Ovary (tissue), 9 donors: ENCODE measurements around the gene PCTP. TPM values are rescaled to one million over a fixed set of nuclear protein-coding genes. Genes with fewer than 3 reads are reported as not detected.

Experiments used
- DNase-seq, 5 donors: peaks; one replicate each; pipeline ENCODE4 v3.0.0-alpha.2; 2019 to 2020
- H3K27ac ChIP-seq, 2 donors: fragments of 200-600 bp; one replicate each; pipeline versions ENCODE4 v1.5.1 to v1.8.0; 2019 to 2022
- H3K27me3 ChIP-seq: fragments of 200-600 bp; one replicate; pipeline ENCODE4 v1.8.0; 2022
- H3K36me3 ChIP-seq: fragments of 200-600 bp; sonication (generic); one replicate; pipeline ENCODE4 v1.5.1; 2019
- H3K4me1 ChIP-seq: one replicate; pipeline ENCODE4 v1.8.1; 2013; ENCODE audit warnings: mild to moderate bottlenecking, moderate library complexity; ENCODE audit not compliant: insufficient read depth
- H3K4me3 ChIP-seq: fragments of 200-600 bp; sonication (generic); one replicate; pipeline ENCODE4 v1.5.1; 2017
- H3K9me3 ChIP-seq, 2 donors: fragments of 200-600 bp in 1 of 2; sonication (generic) in 1 of 2; one replicate each; pipeline versions ENCODE4 v1.5.1 to v1.8.1; 2013 to 2019; ENCODE audit warnings: mild to moderate bottlenecking in 1 of 2, moderate library complexity in 1 of 2
- CTCF ChIP-seq, 3 donors: fragments of 450-650 bp in 2 of 3; fragments of 200-600 bp in 1 of 3; IDR thresholded peaks; one replicate each; pipeline versions ENCODE4 v1.5.1 to v1.8.0; 2016 to 2022; ENCODE audit warnings: antibody characterized with exemption in 3 of 3, mild to moderate bottlenecking in 1 of 3
- EP300 ChIP-seq: sonication (generic); formaldehyde crosslinking; IDR thresholded peaks from one replicate; pipeline ENCODE4 v1.6.1; 2017; ENCODE audit warnings: antibody characterized with exemption
- POLR2A ChIP-seq: fragments of 450-650 bp; IDR thresholded peaks from one replicate; pipeline ENCODE4 v1.6.1; 2017; ENCODE audit warnings: antibody characterized with exemption, mild to moderate bottlenecking, moderate library complexity
- WGBS, 3 donors: extraction: QIAGEN DNeasy Blood & Tissue Kit in 1 of 3; methylation state at CpG; one replicate each; pipeline versions ENCODE4 v1.1.5 to v1.1.7; 2013 to 2017; 5-methylcytosine and 5-hydroxymethylcytosine counted together
- intact Hi-C, 4 donors: fragments of 100-400 bp; cut with DNase I; formaldehyde crosslinking; loops; one replicate each; pipeline versions ENCODE4 v1.11.0 to v1.15.1; 2022 to 2023
- polyA plus RNA-seq, 2 donors: library from polyadenylated mRNA; stranded (reverse); fragments of 200-250 nt in 1 of 2; fragments of 350-450 nt in 1 of 2; fragmentation: Illumina TruSeq in 1 of 2; extraction: RNeasy Lipid Tissue Mini Kit (QIAGEN cat#74804) in 1 of 2; gene quantifications; one replicate each; pipeline ENCODE4 v1.2.3, GENCODE V29; 2013 to 2014
- total RNA-seq, 7 donors: library from RNA; depleted of rRNA in 2 of 7; stranded (reverse); fragments of >200 nt in 2 of 7; fragmentation: NEBNext Ultra II Directional in 3 of 7; extraction: Animal tissue kit (Norgen Biotek cat#: 25700) in 3 of 7; gene quantifications; one replicate each; pipeline versions ENCODE4 v1.1.0 to v1.2.4, GENCODE V29; 2016 to 2023
- donor health status: DM: no; HTN: no; CAD: no; lungs with moderate emphysema.
- donor health status: DM: no; HTN: no; CAD: no.
- donor health status: Bipolar disorder and iron deficiency.
- donor health status: DM: yes; HTN: yes; CAD: no.
- donor health status: DM: no; HTN: no; CAD: no.
- donor health status: DM: yes; HTN: yes; CAD: no.

PCTP gene
- total and polyA plus RNA-seq, 9 donors: 7.2 to 18.8 (median 11.8) TPM

GRCh38 chr17:55773671-55774070, 22.8 kb downstream of the PCTP start:
- Histone ChIP-seq H3K36me3 (no peaks in the 10 kb centered on the region), H3K4me1 (no peaks in the 10 kb centered on the region), H3K27ac (no peak overlapping the region), H3K27me3 (no peaks in the 10 kb centered on the region), H3K9me3 (no peaks in the 10 kb centered on the region), H3K4me3 (no peak overlapping the region)
- TF ChIP-seq POLR2A (no peak), CTCF (IDR thresholded peaks at IDR 0.05) (no peak), EP300 (no peak)
- WGBS, 3 donors: 86 to 89% (median 88%) methylated on average over 13 of the region's 13 CpGs
- intact Hi-C loops: loop anchor here (5.0 to 10.0 kb wide), 3 partner anchors 129 to 249 kb away; no protein-coding TSS in a partner anchor
- no peak for DNase-seq

- Histone ChIP-seq H3K4me3 (no peak overlapping the region), H3K27me3 (no peaks in the 10 kb centered on the region), H3K36me3 (no peaks in the 10 kb centered on the region), H3K4me1 (no peaks in the 10 kb centered on the region), H3K9me3 (no peaks in the 10 kb centered on the region), H3K27ac (no peak overlapping the region)
- DNase-seq: no peak
- intact Hi-C loops: loop anchor here (5.0 to 10.0 kb wide), 3 partner anchors 130 to 250 kb away; no protein-coding TSS in a partner anchor
- 81 to 83% (median 82%) methylated on average over 7 of the region's 7 CpGs for WGBS, 3 donors
- TF ChIP-seq EP300 (no peak), CTCF (IDR thresholded peaks at IDR 0.05) (no peak), POLR2A (no peak)
Measured at GRCh38 chr17:55774846-55775271, 24.0 kb downstream of the PCTP start.

- intact Hi-C loops: loop anchor here in 2 of 4 donors (10.0 kb wide), 2 partner anchors 131 to 251 kb away; no protein-coding TSS in a partner anchor
- Histone ChIP-seq H3K4me3 (no peak overlapping the region), H3K36me3 (no peaks in the 10 kb centered on the region), H3K27ac (no peak overlapping the region), H3K4me1 (no peaks in the 10 kb centered on the region), H3K9me3 (no peaks in the 10 kb centered on the region), H3K27me3 (no peaks in the 10 kb centered on the region)
- 90 to 94% (median 92%) methylated on average over 8 of the region's 8 CpGs for WGBS, 3 donors
- TF ChIP-seq CTCF (IDR thresholded peaks at IDR 0.05): no peak
- TF ChIP-seq EP300: no peak
- no peak for TF ChIP-seq POLR2A
- no peak for DNase-seq
Measured at GRCh38 chr17:55776271-55776670, 25.4 kb downstream of the PCTP start.

GRCh38 chr17:55777471-55777971, 26.7 kb downstream of the PCTP start:
- intact Hi-C loops: loop anchor here in 2 of 4 donors (10.0 kb wide), 2 partner anchors 133 to 253 kb away; no protein-coding TSS in a partner anchor
- H3K27me3 ChIP-seq: no peaks in the 10 kb centered on the region
- no peak overlapping the region for H3K4me3 ChIP-seq
- DNase-seq: no peak
- H3K9me3 ChIP-seq: no peaks in the 10 kb centered on the region
- H3K4me1 ChIP-seq: no peaks in the 10 kb centered on the region
- TF ChIP-seq POLR2A (no peak), EP300 (no peak), CTCF (IDR thresholded peaks at IDR 0.05) (no peak)
- H3K36me3 ChIP-seq: no peaks in the 10 kb centered on the region
- no peak overlapping the region for H3K27ac ChIP-seq
- 87 to 93% (median 89%) methylated on average over 2 of the region's 2 CpGs for WGBS, 3 donors
